Stimulated activated CD4-positive, alpha-beta T cell treated with anti-CD3 and anti-CD28 coated beads, Interleukin-1b, Interleukin-23, amount 100 ng/mL, for 48 hours (primary cell): ENCODE results near the gene ATP8A2.

Experiments used
- DNase-seq: peaks from one replicate; pipeline ENCODE4 v3.0.0-alpha.2; 2020

Gene ATP8A2

GRCh38 chr13:25689539-25689938 lies 317.8 kb downstream of the ATP8A2 start:
- DNase-seq = no peak

- DNase-seq = no peak
These were observed 318.8 kb downstream of the ATP8A2 start for GRCh38 chr13:25690582-25690981.

- DNase-seq = no peak
These were observed 319.9 kb downstream of the ATP8A2 start for GRCh38 chr13:25691654-25692053.

GRCh38 chr13:25692099-25692498 lies 320.3 kb downstream of the ATP8A2 start:
- no peak for DNase-seq

- no peak for DNase-seq
These were observed 327.3 kb downstream of the ATP8A2 start for GRCh38 chr13:25699056-25699455.

GRCh38 chr13:25699600-25699999 lies 327.8 kb downstream of the ATP8A2 start:
- no peak for DNase-seq

GRCh38 chr13:25701304-25701703 lies 329.5 kb downstream of the ATP8A2 start:
- DNase-seq = no peak

GRCh38 chr13:25702386-25702785 lies 330.6 kb downstream of the ATP8A2 start:
- no peak for DNase-seq

- DNase-seq = no peak
These were observed 336.0 kb downstream of the ATP8A2 start for GRCh38 chr13:25707726-25708125.

- no peak for DNase-seq
These were observed 336.5 kb downstream of the ATP8A2 start for GRCh38 chr13:25708268-25708667.

GRCh38 chr13:25709088-25709487 lies 337.3 kb downstream of the ATP8A2 start:
- DNase-seq = no peak

- no peak for DNase-seq
These were observed 344.0 kb downstream of the ATP8A2 start for GRCh38 chr13:25715760-25716159.

GRCh38 chr13:25717666-25718197 lies 346.0 kb downstream of the ATP8A2 start:
- DNase-seq = no peak

- DNase-seq = no peak
These were observed 347.9 kb downstream of the ATP8A2 start for GRCh38 chr13:25719666-25720065.

GRCh38 chr13:25722893-25723292 lies 351.1 kb downstream of the ATP8A2 start:
- no peak for DNase-seq

GRCh38 chr13:25725104-25725503 lies 353.3 kb downstream of the ATP8A2 start:
- DNase-seq = no peak

- no peak for DNase-seq
These were observed 355.5 kb downstream of the ATP8A2 start for GRCh38 chr13:25727250-25727649.

GRCh38 chr13:25727810-25728209 lies 356.0 kb downstream of the ATP8A2 start:
- DNase-seq = no peak

- DNase-seq = no peak
These were observed 357.4 kb downstream of the ATP8A2 start for GRCh38 chr13:25729201-25729600.

- no peak for DNase-seq
These were observed 359.3 kb downstream of the ATP8A2 start for GRCh38 chr13:25731037-25731436.

GRCh38 chr13:25731536-25731935 lies 359.8 kb downstream of the ATP8A2 start:
- no peak for DNase-seq

- no peak for DNase-seq
These were observed 360.5 kb downstream of the ATP8A2 start for GRCh38 chr13:25732111-25732865.

- DNase-seq = no peak
These were observed 361.3 kb downstream of the ATP8A2 start for GRCh38 chr13:25733001-25733491.

- DNase-seq = no peak
These were observed 362.1 kb downstream of the ATP8A2 start for GRCh38 chr13:25733696-25734435.
